Endodermal cell (in vitro differentiated cells): Measurements from ENCODE around the gene HEXB. TPM values are rescaled to one million over a fixed set of nuclear protein-coding genes. Genes with fewer than 3 reads are reported as not detected.

Experiments used
- DNase-seq: peaks from one replicate; pipeline ENCODE4 v3.0.0-alpha.2; 2017
- H3K27ac ChIP-seq: 2 replicates; pipeline ENCODE4 v1.5.1; 2013; ENCODE audit warnings: mild to moderate bottlenecking, low read depth, low read length, moderate library complexity
- H3K27me3 ChIP-seq: 2 replicates; pipeline ENCODE4 v1.6.1; 2013; ENCODE audit warnings: mild to moderate bottlenecking, low read length, moderate library complexity; ENCODE audit not compliant: insufficient read depth, control insufficient read depth, poor library complexity, severe bottlenecking
- H3K36me3 ChIP-seq: 2 replicates; pipeline ENCODE4 v1.7.0; 2013; ENCODE audit warnings: mild to moderate bottlenecking, low read length, moderate library complexity; ENCODE audit not compliant: control insufficient read depth, insufficient read depth
- H3K4me1 ChIP-seq: one replicate; pipeline ENCODE4 v1.7.0; 2013; ENCODE audit warnings: low read length; ENCODE audit not compliant: control insufficient read depth, insufficient read depth
- H3K4me3 ChIP-seq: 2 replicates; pipeline ENCODE4 v1.5.1; 2013; ENCODE audit warnings: mild to moderate bottlenecking, low read length, moderate library complexity
- H3K9ac ChIP-seq: 2 replicates; pipeline ENCODE4 v1.6.1; 2013; ENCODE audit warnings: mild to moderate bottlenecking, low read length, moderate library complexity; ENCODE audit not compliant: poor library complexity, severe bottlenecking; ENCODE audit errors: extremely low read depth
- H3K9me3 ChIP-seq: 2 replicates; pipeline ENCODE4 v1.6.1; 2013; ENCODE audit warnings: mild to moderate bottlenecking, low read length, moderate library complexity; ENCODE audit not compliant: control insufficient read depth
- H3K27ac Mint-ChIP-seq: 2 replicates; pipeline ENCODE4 v1.8.0; 2020; ENCODE audit warnings: mixed read lengths
- H3K27me3 Mint-ChIP-seq: 2 replicates; pipeline ENCODE4 v1.8.0; 2021; ENCODE audit warnings: mild to moderate bottlenecking, mixed read lengths; ENCODE audit not compliant: insufficient read depth
- H3K36me3 Mint-ChIP-seq: 2 replicates; pipeline ENCODE4 v1.8.0; 2020; ENCODE audit warnings: low read depth, mixed read lengths
- H3K4me1 Mint-ChIP-seq: 2 replicates; pipeline ENCODE4 v1.8.0; 2020; ENCODE audit warnings: mixed read lengths
- H3K4me3 Mint-ChIP-seq: 2 replicates; pipeline ENCODE4 v1.8.0; 2020; ENCODE audit warnings: mild to moderate bottlenecking, moderate library complexity, mixed read lengths
- H3K9me3 Mint-ChIP-seq: 2 replicates; pipeline ENCODE4 v1.8.0; 2020; ENCODE audit warnings: mild to moderate bottlenecking, mixed read lengths
- CTCF ChIP-seq: fragments of 200-600 bp; sonication (generic); conservative IDR thresholded peaks from 2 replicates; pipeline ENCODE4 v1.5.0; 2021; ENCODE audit warnings: antibody characterized with exemption, mild to moderate bottlenecking
- WGBS, 2 experiments: methylation state at CpG; one replicate each; pipeline versions ENCODE4 v1.1.5 to v1.1.7; 2013; ENCODE audit warnings: missing lambda C conversion rate in 2 of 2, mixed read lengths in 1 of 2; ENCODE audit not compliant: insufficient coverage in 1 of 2, insufficient read length in 1 of 2; 5-methylcytosine and 5-hydroxymethylcytosine counted together
- total RNA-seq, 2 donors: library from RNA; stranded (reverse); fragmentation: NEBNext Ultra II Directional in 1 of 2; extraction: Animal tissue kit (Norgen Biotek cat#: 25700) in 1 of 2; gene quantifications; 2 replicates in 1 of 2; 3 replicates in 1 of 2; pipeline ENCODE4 v1.2.1, GENCODE V29; 2021

Gene HEXB
- total RNA-seq, 2 donors from 2014 or later, result 68.4 to 112 TPM

- peak; percentile 88 for TF ChIP-seq CTCF
- no peaks in the 10 kb centered on the region for H3K36me3 ChIP-seq
- no peaks in the 10 kb centered on the region for H3K27me3 ChIP-seq
- no peak overlapping the region for H3K27ac ChIP-seq
- Mint-ChIP-seq H3K9me3 (no peaks in the 10 kb centered on the region), H3K27me3 (peaks cover 2% of the 10 kb centered on the region), H3K4me3 (no peak overlapping the region), H3K36me3 (no peaks in the 10 kb centered on the region), H3K27ac (no peak overlapping the region), H3K4me1 (peaks cover 7% of the 10 kb centered on the region)
- H3K4me3 ChIP-seq, result no peak overlapping the region
- H3K4me1 ChIP-seq, result no peaks in the 10 kb centered on the region
- DNase-seq, result no peak
- no peak overlapping the region for H3K9ac ChIP-seq
- 21 to 25% methylated on average over 3 to 6 of the region's 6 CpGs for WGBS, 2 experiments
- no peaks in the 10 kb centered on the region for H3K9me3 ChIP-seq
Observed at GRCh38 chr5:74648835-74649293, 36.2 kb upstream of the HEXB start.

- Histone ChIP-seq H3K9me3 (no peaks in the 10 kb centered on the region), H3K27ac (no peak overlapping the region), H3K4me3 (no peak overlapping the region), H3K4me1 (no peaks in the 10 kb centered on the region), H3K27me3 (no peaks in the 10 kb centered on the region), H3K36me3 (no peaks in the 10 kb centered on the region), H3K9ac (no peak overlapping the region)
- WGBS, 2 experiments, result 54 to 57% methylated on average over 1 of the region's 1 CpG
- Mint-ChIP-seq H3K4me1 (peaks cover 6% of the 10 kb centered on the region), H3K27me3 (peaks cover 2% of the 10 kb centered on the region), H3K27ac (no peak overlapping the region), H3K4me3 (no peak overlapping the region), H3K36me3 (no peaks in the 10 kb centered on the region), H3K9me3 (no peaks in the 10 kb centered on the region)
- no peak for TF ChIP-seq CTCF
- no peak for DNase-seq
Observed at GRCh38 chr5:74649421-74649973, 35.5 kb upstream of the HEXB start.

GRCh38 chr5:74651710-74652109 is 33.3 kb upstream of the HEXB start:
- H3K27ac Mint-ChIP-seq, result no peak overlapping the region
- Histone ChIP-seq H3K27me3 (no peaks in the 10 kb centered on the region), H3K4me1 (no peaks in the 10 kb centered on the region), H3K4me3 (no peak overlapping the region), H3K9me3 (no peaks in the 10 kb centered on the region), H3K36me3 (no peaks in the 10 kb centered on the region), H3K9ac (no peak overlapping the region), H3K27ac (no peak overlapping the region)
- no peak for TF ChIP-seq CTCF
- peaks cover 6% of the 10 kb centered on the region for H3K4me1 Mint-ChIP-seq
- H3K4me3 Mint-ChIP-seq, result no peak overlapping the region
- DNase-seq, result no peak
- 91 to 95% methylated on average over 3 of the region's 3 CpGs for WGBS, 2 experiments
- H3K36me3 Mint-ChIP-seq, result no peaks in the 10 kb centered on the region
- H3K9me3 Mint-ChIP-seq, result no peaks in the 10 kb centered on the region
- H3K27me3 Mint-ChIP-seq, result no peaks in the 10 kb centered on the region
